SK-N-SH (cell line): ENCODE data around the gene CYTH3. TPM values are rescaled to one million over a fixed set of nuclear protein-coding genes. Genes with fewer than 3 reads are reported as not detected.

Experiments used
- CTCF ChIA-PET: fragments of 300-600, 350-600 bp; formaldehyde crosslinking; extraction: SDS; loops from one replicate; lab custom pipeline; 2021; lab: Yijun Ruan, JAX
- POLR2A ChIA-PET: fragments of 350-600 bp; sonication (Branson Sonifier 250); formaldehyde crosslinking; extraction: SDS; loops from one replicate; lab custom pipeline; 2020; ENCODE audit warnings: antibody characterized with exemption, inconsistent platforms; lab: Yijun Ruan, JAX
- DNase-seq: peaks from one replicate; pipeline ENCODE4 v3.0.0; 2012
- H2AFZ ChIP-seq: fragments of 200-600 bp; sonication (generic); 2 replicates; pipeline ENCODE4 v1.8.1; 2016; ENCODE audit warnings: antibody characterized with exemption, mild to moderate bottlenecking, low read depth
- H3F3A ChIP-seq: fragments of 200-600 bp; sonication (generic); replicated peaks from 2 replicates; pipeline ENCODE3; 2016; ENCODE audit warnings: antibody characterized with exemption, mild to moderate bottlenecking; ENCODE audit not compliant: insufficient read depth
- H3K27ac ChIP-seq, 2 experiments: fragments of 200-500 bp in 1 of 2; fragments of 200-600 bp in 1 of 2; sonication (Bioruptor generic) in 1 of 2; sonication (generic), shearing (Covaris generic) in 1 of 2; 2 replicates each; pipeline versions ENCODE4 v1.5.1 to v1.6.1; 2014 to 2016; ENCODE audit warnings: low read depth in 2 of 2, inconsistent platforms in 1 of 2, low read length in 1 of 2, mild to moderate bottlenecking in 1 of 2, mixed read lengths in 1 of 2
- H3K27me3 ChIP-seq: fragments of 200-600 bp; sonication (generic), shearing (Covaris generic); 2 replicates; pipeline ENCODE4 v1.6.1; 2016; ENCODE audit warnings: mixed run types; ENCODE audit not compliant: insufficient read depth
- H3K36me3 ChIP-seq, 2 experiments: fragments of 200-500 bp in 1 of 2; fragments of 200-600 bp in 1 of 2; sonication (Bioruptor generic) in 1 of 2; sonication (generic) in 1 of 2; replicated peaks in 1 of 2; 2 replicates each; pipeline versions ENCODE3 to v1.5.1; 2014 to 2016; ENCODE audit warnings: low read length in 1 of 2, mild to moderate bottlenecking in 1 of 2; ENCODE audit not compliant: insufficient read depth in 2 of 2, control insufficient read depth in 1 of 2
- H3K4me1 ChIP-seq, 2 experiments: fragments of 200-500 bp in 1 of 2; fragments of 200-600 bp in 1 of 2; sonication (Bioruptor generic) in 1 of 2; sonication (generic), shearing (Covaris generic) in 1 of 2; 2 replicates each; pipeline versions ENCODE4 v1.5.1 to v1.6.1; 2014 to 2016; ENCODE audit warnings: low read depth in 1 of 2, low read length in 1 of 2, mixed run types in 1 of 2; ENCODE audit not compliant: insufficient read depth in 2 of 2, control insufficient read depth in 1 of 2
- H3K4me2 ChIP-seq: fragments of 200-600 bp; sonication (generic), shearing (Covaris generic); 2 replicates; pipeline ENCODE4 v1.6.1; 2017; ENCODE audit warnings: mixed run types
- H3K4me3 ChIP-seq, 2 experiments: fragments of 200-500 bp in 1 of 2; fragments of 200-600 bp in 1 of 2; sonication (Bioruptor generic) in 1 of 2; sonication (generic), shearing (Covaris generic) in 1 of 2; 2 replicates each; pipeline versions ENCODE4 v1.5.1 to v1.8.1; 2014 to 2016; ENCODE audit warnings: low read depth in 2 of 2, inconsistent platforms in 1 of 2, low read length in 1 of 2, mild to moderate bottlenecking in 1 of 2, mixed read lengths in 1 of 2, moderate library complexity in 1 of 2
- H3K79me2 ChIP-seq: fragments of 200-600 bp; sonication (generic); 2 replicates; pipeline ENCODE4 v1.8.1; 2017; ENCODE audit warnings: mild to moderate bottlenecking; ENCODE audit not compliant: insufficient read depth
- H3K9ac ChIP-seq: fragments of 200-600 bp; sonication (generic); 2 replicates; pipeline ENCODE4 v1.6.1; 2017; ENCODE audit warnings: mixed run types
- H3K9me2 ChIP-seq: fragments of 200-600 bp; sonication (generic); 2 replicates; pipeline ENCODE4 v1.6.1; 2017; ENCODE audit warnings: mixed run types
- H3K9me3 ChIP-seq: fragments of 200-600 bp; sonication (generic); 2 replicates; pipeline ENCODE4 v1.6.1; 2017; ENCODE audit warnings: mixed run types, mild to moderate bottlenecking, moderate library complexity
- H4K20me1 ChIP-seq: fragments of 200-600 bp; sonication (generic); 2 replicates; pipeline ENCODE4 v1.6.1; 2017; ENCODE audit warnings: mild to moderate bottlenecking, mixed run types; ENCODE audit not compliant: insufficient read depth
- CHD2 ChIP-seq: fragments of 150-350 bp; IDR thresholded peaks from 2 replicates; pipeline ENCODE4 v1.6.1; 2018; ENCODE audit warnings: low read length; ENCODE audit not compliant: partially characterized antibody
- EZH2phosphoT487 ChIP-seq: fragments of 200-600 bp; sonication (generic); IDR thresholded peaks from 2 replicates; pipeline ENCODE4 v1.6.1; 2017; ENCODE audit warnings: low read depth, mixed run types, mild to moderate bottlenecking, antibody characterized with exemption, moderate library complexity, borderline replicate concordance
- FOSL2 ChIP-seq: IDR thresholded peaks from 2 replicates; pipeline ENCODE4 v1.4.0; 2012; ENCODE audit warnings: low read depth, mild to moderate bottlenecking, moderate library complexity, borderline replicate concordance
- FOXJ3 ChIP-seq: sonication (generic); formaldehyde crosslinking; IDR thresholded peaks from 2 replicates; pipeline ENCODE4 v1.5.1; 2020; ENCODE audit warnings: mild to moderate bottlenecking, missing genetic modification reagents
- FOXM1 ChIP-seq: IDR thresholded peaks from 2 replicates; pipeline ENCODE4 v1.4.0; 2012; ENCODE audit warnings: low read depth, mild to moderate bottlenecking
- GABPA ChIP-seq: IDR thresholded peaks from 2 replicates; pipeline ENCODE4 v1.4.0; 2012; ENCODE audit warnings: low read depth, mild to moderate bottlenecking
- GATA2 ChIP-seq: sonication (generic); formaldehyde crosslinking; IDR thresholded peaks from 2 replicates; pipeline ENCODE4 v1.5.0; 2020; ENCODE audit warnings: mild to moderate bottlenecking, missing genetic modification reagents
- JUND ChIP-seq: IDR thresholded peaks from 2 replicates; pipeline ENCODE4 v1.4.0; 2012
- MXI1 ChIP-seq: IDR thresholded peaks from 2 replicates; pipeline ENCODE4 v1.6.1; 2012; ENCODE audit warnings: mild to moderate bottlenecking, low read depth, low read length, improper control_type of control experiment
- NRF1 ChIP-seq: IDR thresholded peaks from 2 replicates; pipeline ENCODE4 v1.6.1; 2012; ENCODE audit warnings: low read depth, mild to moderate bottlenecking, low read length
- POLR2AphosphoS5 ChIP-seq: IDR thresholded peaks from 2 replicates; pipeline ENCODE4 v1.6.1; 2012; ENCODE audit warnings: low read depth, low read length
- RAD21 ChIP-seq: IDR thresholded peaks from 2 replicates; pipeline ENCODE4 v1.6.1; 2012; ENCODE audit warnings: mild to moderate bottlenecking, low read length
- RCOR1 ChIP-seq: fragments of 150-350 bp; IDR thresholded peaks from 2 replicates; pipeline ENCODE4 v1.6.1; 2017; ENCODE audit warnings: antibody characterized with exemption, low read length
- RFX5 ChIP-seq: IDR thresholded peaks from 2 replicates; pipeline ENCODE4 v1.6.1; 2012; ENCODE audit warnings: mild to moderate bottlenecking, improper control_type of control experiment, low read length
- SIN3A ChIP-seq: IDR thresholded peaks from 2 replicates; pipeline ENCODE4 v1.6.1; 2012; ENCODE audit warnings: low read depth, mild to moderate bottlenecking, low read length, moderate library complexity, borderline replicate concordance
- SMC3 ChIP-seq: IDR thresholded peaks from 2 replicates; pipeline ENCODE4 v1.6.1; 2012; ENCODE audit warnings: low read depth, low read length, improper control_type of control experiment
- WGBS: methylation state at CpG from one replicate; pipeline ENCODE4 v1.1.6; 2017; ENCODE audit warnings: low lambda C conversion rate; 5-methylcytosine and 5-hydroxymethylcytosine counted together
- polyA plus RNA-seq, 3 experiments: library from polyadenylated mRNA; depleted of rRNA; stranded (reverse); fragments of >200 nt; gene quantifications; 2 replicates each; pipeline ENCODE4 v1.2.3, GENCODE V29; 2012
- TF ChIP-seq, protein P1 (sequence below): IDR thresholded peaks from 2 replicates; pipeline ENCODE4 v1.6.1; 2012; ENCODE audit warnings: mild to moderate bottlenecking, low read depth, low read length, moderate library complexity
- TF ChIP-seq, protein P2 (sequence below): IDR thresholded peaks from 2 replicates; pipeline ENCODE4 v1.4.0; 2012; ENCODE audit warnings: low read depth
- TF ChIP-seq, protein P3 (sequence below): fragments of 200-600 bp; sonication (generic); IDR thresholded peaks from 2 replicates; pipeline ENCODE4 v1.6.1; 2017; ENCODE audit warnings: antibody characterized with exemption, mild to moderate bottlenecking, moderate library complexity
- TF ChIP-seq, protein P4 (sequence below): fragments of 150-350 bp; IDR thresholded peaks from 2 replicates; pipeline ENCODE4 v1.6.1; 2017; ENCODE audit warnings: antibody characterized with exemption, low read length, low read depth, borderline replicate concordance

The CYTH3 gene
- polyA plus RNA-seq, 1 of the 3 experiments (the other 2 are of a cell fraction) = 55.1 TPM

- no peak for DNase-seq
- WGBS = 94% methylated on average over 7 of the region's 7 CpGs
These were observed 94.0 kb downstream of the CYTH3 start for GRCh38 chr7:6178298-6179029.

More at GRCh38 chr7:6178298-6179029, 94.0 kb downstream of the CYTH3 start:
- Histone ChIP-seq H3K4me1 (peaks cover 0 to 6% of the 10 kb centered on the region in 2 experiments; a peak in 2 of 4 replicates), H3K9me2 (no peaks in the 10 kb centered on the region), H3K27me3 (no peaks in the 10 kb centered on the region), H3K36me3 (peaks cover 21 to 49% of the 10 kb centered on the region in 2 experiments), H4K20me1 (no peaks in the 10 kb centered on the region), H3K9me3 (no peaks in the 10 kb centered on the region), H2AFZ (no peak overlapping the region), H3K9ac (no peak overlapping the region), H3K4me3 (no peak overlapping the region), H3F3A (peaks cover 6% of the 10 kb centered on the region), H3K27ac (no peak overlapping the region), H3K79me2 (0 out of 2 replicates have a peak, but pooled peaks cover 7% of the 10 kb centered on the region), H3K4me2 (no peak overlapping the region)
- ChIA-PET CTCF (interaction anchor here (0.6 to 3.3 kb wide), 3 partner anchors 13 to 144 kb away, joined by 3 to 10 read pairs (median 3); no protein-coding TSS in a partner anchor), POLR2A (no interaction called here)
- TF ChIP-seq NRF1 = no peak
- TF ChIP-seq GABPA = no peak
- no peak for TF ChIP-seq SMC3
- TF ChIP-seq SIN3A = no peak
- TF ChIP-seq, protein P1, sequence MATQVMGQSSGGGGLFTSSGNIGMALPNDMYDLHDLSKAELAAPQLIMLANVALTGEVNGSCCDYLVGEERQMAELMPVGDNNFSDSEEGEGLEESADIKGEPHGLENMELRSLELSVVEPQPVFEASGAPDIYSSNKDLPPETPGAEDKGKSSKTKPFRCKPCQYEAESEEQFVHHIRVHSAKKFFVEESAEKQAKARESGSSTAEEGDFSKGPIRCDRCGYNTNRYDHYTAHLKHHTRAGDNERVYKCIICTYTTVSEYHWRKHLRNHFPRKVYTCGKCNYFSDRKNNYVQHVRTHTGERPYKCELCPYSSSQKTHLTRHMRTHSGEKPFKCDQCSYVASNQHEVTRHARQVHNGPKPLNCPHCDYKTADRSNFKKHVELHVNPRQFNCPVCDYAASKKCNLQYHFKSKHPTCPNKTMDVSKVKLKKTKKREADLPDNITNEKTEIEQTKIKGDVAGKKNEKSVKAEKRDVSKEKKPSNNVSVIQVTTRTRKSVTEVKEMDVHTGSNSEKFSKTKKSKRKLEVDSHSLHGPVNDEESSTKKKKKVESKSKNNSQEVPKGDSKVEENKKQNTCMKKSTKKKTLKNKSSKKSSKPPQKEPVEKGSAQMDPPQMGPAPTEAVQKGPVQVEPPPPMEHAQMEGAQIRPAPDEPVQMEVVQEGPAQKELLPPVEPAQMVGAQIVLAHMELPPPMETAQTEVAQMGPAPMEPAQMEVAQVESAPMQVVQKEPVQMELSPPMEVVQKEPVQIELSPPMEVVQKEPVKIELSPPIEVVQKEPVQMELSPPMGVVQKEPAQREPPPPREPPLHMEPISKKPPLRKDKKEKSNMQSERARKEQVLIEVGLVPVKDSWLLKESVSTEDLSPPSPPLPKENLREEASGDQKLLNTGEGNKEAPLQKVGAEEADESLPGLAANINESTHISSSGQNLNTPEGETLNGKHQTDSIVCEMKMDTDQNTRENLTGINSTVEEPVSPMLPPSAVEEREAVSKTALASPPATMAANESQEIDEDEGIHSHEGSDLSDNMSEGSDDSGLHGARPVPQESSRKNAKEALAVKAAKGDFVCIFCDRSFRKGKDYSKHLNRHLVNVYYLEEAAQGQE = no peak
- no peak for TF ChIP-seq GATA2 (CRISPR knock-in tag)
- TF ChIP-seq POLR2AphosphoS5 = no peak
- TF ChIP-seq JUND = no peak
- TF ChIP-seq MXI1 = no peak
- TF ChIP-seq, protein P2, sequence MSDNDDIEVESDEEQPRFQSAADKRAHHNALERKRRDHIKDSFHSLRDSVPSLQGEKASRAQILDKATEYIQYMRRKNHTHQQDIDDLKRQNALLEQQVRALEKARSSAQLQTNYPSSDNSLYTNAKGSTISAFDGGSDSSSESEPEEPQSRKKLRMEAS = no peak
- TF ChIP-seq, protein P3, sequence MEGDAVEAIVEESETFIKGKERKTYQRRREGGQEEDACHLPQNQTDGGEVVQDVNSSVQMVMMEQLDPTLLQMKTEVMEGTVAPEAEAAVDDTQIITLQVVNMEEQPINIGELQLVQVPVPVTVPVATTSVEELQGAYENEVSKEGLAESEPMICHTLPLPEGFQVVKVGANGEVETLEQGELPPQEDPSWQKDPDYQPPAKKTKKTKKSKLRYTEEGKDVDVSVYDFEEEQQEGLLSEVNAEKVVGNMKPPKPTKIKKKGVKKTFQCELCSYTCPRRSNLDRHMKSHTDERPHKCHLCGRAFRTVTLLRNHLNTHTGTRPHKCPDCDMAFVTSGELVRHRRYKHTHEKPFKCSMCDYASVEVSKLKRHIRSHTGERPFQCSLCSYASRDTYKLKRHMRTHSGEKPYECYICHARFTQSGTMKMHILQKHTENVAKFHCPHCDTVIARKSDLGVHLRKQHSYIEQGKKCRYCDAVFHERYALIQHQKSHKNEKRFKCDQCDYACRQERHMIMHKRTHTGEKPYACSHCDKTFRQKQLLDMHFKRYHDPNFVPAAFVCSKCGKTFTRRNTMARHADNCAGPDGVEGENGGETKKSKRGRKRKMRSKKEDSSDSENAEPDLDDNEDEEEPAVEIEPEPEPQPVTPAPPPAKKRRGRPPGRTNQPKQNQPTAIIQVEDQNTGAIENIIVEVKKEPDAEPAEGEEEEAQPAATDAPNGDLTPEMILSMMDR = no peak
- TF ChIP-seq RFX5 = no peak
- TF ChIP-seq EZH2phosphoT487 = no peak
- TF ChIP-seq, protein P4, sequence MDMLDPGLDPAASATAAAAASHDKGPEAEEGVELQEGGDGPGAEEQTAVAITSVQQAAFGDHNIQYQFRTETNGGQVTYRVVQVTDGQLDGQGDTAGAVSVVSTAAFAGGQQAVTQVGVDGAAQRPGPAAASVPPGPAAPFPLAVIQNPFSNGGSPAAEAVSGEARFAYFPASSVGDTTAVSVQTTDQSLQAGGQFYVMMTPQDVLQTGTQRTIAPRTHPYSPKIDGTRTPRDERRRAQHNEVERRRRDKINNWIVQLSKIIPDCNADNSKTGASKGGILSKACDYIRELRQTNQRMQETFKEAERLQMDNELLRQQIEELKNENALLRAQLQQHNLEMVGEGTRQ = no peak
- TF ChIP-seq FOXJ3 (CRISPR knock-in tag) = no peak
- no peak for TF ChIP-seq RAD21
- TF ChIP-seq CHD2 = no peak
- TF ChIP-seq RCOR1 = no peak
- no peak for TF ChIP-seq FOSL2
- TF ChIP-seq FOXM1 = no peak
